ENCODE results near the gene CLEC9A. TPM values are rescaled to one million over a fixed set of nuclear protein-coding genes. Genes with fewer than 3 reads are reported as not detected.

The CLEC9A gene
- polyA plus RNA-seq, 3 donors, result 0.07 to 0.59 TPM; not detected in 1

GRCh38 chr12:10015450-10015849, 15.0 kb upstream of the CLEC9A start:
- peaks cover 0 to 4% (median 3%) of the 10 kb centered on the region in 7 donors for H3K9me3 Mint-ChIP-seq
- H4K20me1 ChIP-seq (ENCODE audit: insufficient read depth, low read length), result no peaks in the 10 kb centered on the region
- peaks cover 0 to 3% (median 0%) of the 10 kb centered on the region in 3 donors for H3K27me3 Mint-ChIP-seq (ENCODE audit: low read depth in 3 of 3)
- H3K9me3 ChIP-seq (replicated peaks in 1 of 2; ENCODE audit: control insufficient read depth in 1 of 2, insufficient read depth in 1 of 2, low read length in 2 of 2), result no peaks in the 10 kb centered on the region
- H3K36me3 Mint-ChIP-seq, result peaks cover 51 to 66% of the 10 kb centered on the region in 2 donors
- intact Hi-C loops (cut with micrococcal nuclease), result no loop called here
- no peak for DNase-seq
- no peak for TF ChIP-seq CTCF (IDR thresholded peaks at IDR 0.05)
- no peaks in the 10 kb centered on the region for H3K79me2 ChIP-seq (ENCODE audit: insufficient read depth, low read length)
- no peak overlapping the region for H2AFZ ChIP-seq (ENCODE audit: insufficient read depth, low read depth, low read length, poor library complexity, severe bottlenecking)
- no peak overlapping the region for H3K27ac ChIP-seq (ENCODE audit: low read depth in 1 of 2, low read length in 2 of 2)
- H3K27ac Mint-ChIP-seq, result no peak overlapping the region
- WGBS (ENCODE audit: insufficient coverage), result no CpG with 5 or more reads among the region's 4 CpGs
- H3K4me2 ChIP-seq (replicated peaks; ENCODE audit: extremely low read depth, low read length, poor library complexity, severe bottlenecking), result no peak overlapping the region
- no peak overlapping the region for H3K9ac ChIP-seq (ENCODE audit: insufficient read depth, low read length, poor library complexity, severe bottlenecking)
- H3K4me1 ChIP-seq (ENCODE audit: control insufficient read depth in 1 of 2, insufficient read depth in 2 of 2, low read length in 2 of 2), result peaks cover 10 to 13% of the 10 kb centered on the region in 2 donors
- H3K4me3 ChIP-seq (replicated peaks in 1 of 3; ENCODE audit: low read depth in 2 of 3, low read length in 3 of 3), result no peak overlapping the region
- no peaks in the 10 kb centered on the region for H3K27me3 ChIP-seq (ENCODE audit: control insufficient read depth in 2 of 2, insufficient read depth in 2 of 2, low read length in 2 of 2)
- no peak overlapping the region for H3K4me3 Mint-ChIP-seq
- H3K4me1 Mint-ChIP-seq, result peaks cover 11% of the 10 kb centered on the region
- H3K36me3 ChIP-seq (replicated peaks in 1 of 2; ENCODE audit: control insufficient read depth in 1 of 2, insufficient read depth in 2 of 2, low read length in 2 of 2), result peaks cover 25 to 68% of the 10 kb centered on the region in 2 donors

- H3K36me3 Mint-ChIP-seq, result peaks cover 52 to 65% of the 10 kb centered on the region in 2 donors
- H3K4me3 Mint-ChIP-seq, result no peak overlapping the region
- peak overlapping the region in 1 of 7 donors; percentile 58 for H3K27ac Mint-ChIP-seq
- TF ChIP-seq CTCF (IDR thresholded peaks at IDR 0.05), result no peak
- H3K4me1 Mint-ChIP-seq, result peaks cover 11% of the 10 kb centered on the region
- no peak for DNase-seq
- no peaks in the 10 kb centered on the region for H3K79me2 ChIP-seq (ENCODE audit: insufficient read depth, low read length)
- no peak overlapping the region for H2AFZ ChIP-seq (ENCODE audit: insufficient read depth, low read depth, low read length, poor library complexity, severe bottlenecking)
- no peaks in the 10 kb centered on the region for H4K20me1 ChIP-seq (ENCODE audit: insufficient read depth, low read length)
- H3K36me3 ChIP-seq (replicated peaks in 1 of 2; ENCODE audit: control insufficient read depth in 1 of 2, insufficient read depth in 2 of 2, low read length in 2 of 2), result peaks cover 25 to 67% of the 10 kb centered on the region in 2 donors
- H3K4me2 ChIP-seq (replicated peaks; ENCODE audit: extremely low read depth, low read length, poor library complexity, severe bottlenecking), result no peak overlapping the region
- H3K4me1 ChIP-seq (ENCODE audit: control insufficient read depth in 1 of 2, insufficient read depth in 2 of 2, low read length in 2 of 2), result peaks cover 10 to 13% of the 10 kb centered on the region in 2 donors
- WGBS (ENCODE audit: insufficient coverage), result 14% methylated on average over 1 of the region's 1 CpG
- H3K27ac ChIP-seq (ENCODE audit: low read depth in 1 of 2, low read length in 2 of 2), result no peak overlapping the region
- H3K9me3 Mint-ChIP-seq, result peaks cover 0 to 4% (median 3%) of the 10 kb centered on the region in 7 donors
- no peak overlapping the region for H3K4me3 ChIP-seq (replicated peaks in 1 of 3; ENCODE audit: low read depth in 2 of 3, low read length in 3 of 3)
- no peaks in the 10 kb centered on the region for H3K27me3 ChIP-seq (ENCODE audit: control insufficient read depth in 2 of 2, insufficient read depth in 2 of 2, low read length in 2 of 2)
- H3K27me3 Mint-ChIP-seq (ENCODE audit: low read depth in 3 of 3), result no peaks in the 10 kb centered on the region
- intact Hi-C loops (cut with micrococcal nuclease), result no loop called here
- H3K9ac ChIP-seq (ENCODE audit: insufficient read depth, low read length, poor library complexity, severe bottlenecking), result no peak overlapping the region
- H3K9me3 ChIP-seq (replicated peaks in 1 of 2; ENCODE audit: control insufficient read depth in 1 of 2, insufficient read depth in 1 of 2, low read length in 2 of 2), result no peaks in the 10 kb centered on the region
Observed at GRCh38 chr12:10016881-10017280, 13.6 kb upstream of the CLEC9A start.
